Measurements from ENCODE around the gene FGD1. TPM values are rescaled to one million over a fixed set of nuclear protein-coding genes. Genes with fewer than 3 reads are reported as not detected.

FGD1 gene
- total RNA-seq, 2 experiments from 2014 or later, result 0.08 to 0.13 TPM

- ChIA-PET CTCF (no interaction called here), POLR2A (no interaction called here)
- Mint-ChIP-seq H3K27me3 (peaks cover 28% of the 10 kb centered on the region), H3K4me1 (peaks cover 8% of the 10 kb centered on the region), H3K27ac (no peak overlapping the region), H3K36me3 (ENCODE audit: low read depth) (no peaks in the 10 kb centered on the region), H3K4me3 (no peak overlapping the region), H3K9me3 (no peaks in the 10 kb centered on the region)
- no peak for DNase-seq
Measured at GRCh38 chrX:54407266-54407665, 88.8 kb downstream of the FGD1 start.

- CTCF ChIA-PET, result no interaction called here
- Mint-ChIP-seq H3K4me3 (no peak overlapping the region), H3K4me1 (no peaks in the 10 kb centered on the region), H3K36me3 (ENCODE audit: low read depth) (no peaks in the 10 kb centered on the region), H3K27ac (no peak overlapping the region), H3K27me3 (peaks cover 6% of the 10 kb centered on the region), H3K9me3 (no peaks in the 10 kb centered on the region)
- DNase-seq, result no peak
- POLR2A ChIA-PET, result no interaction called here
Measured at GRCh38 chrX:54397113-54397512, 98.9 kb downstream of the FGD1 start.

Other genes starting within 250 kb of the FGD1 start
- gene WNK3, start 138.2 kb downstream of the FGD1 start, total RNA-seq, result under 1 TPM; 0.13 to 0.50 TPM
- 10 to 100 TPM; 25.5 to 26.2 TPM for gene TSR2, start 55.8 kb downstream of the FGD1 start, total RNA-seq
- 10 to 100 TPM; 34.9 to 36.7 TPM for gene GNL3L, start 34.0 kb upstream of the FGD1 start, total RNA-seq